Measurements from ENCODE around the gene FAM78B.

DNA sequence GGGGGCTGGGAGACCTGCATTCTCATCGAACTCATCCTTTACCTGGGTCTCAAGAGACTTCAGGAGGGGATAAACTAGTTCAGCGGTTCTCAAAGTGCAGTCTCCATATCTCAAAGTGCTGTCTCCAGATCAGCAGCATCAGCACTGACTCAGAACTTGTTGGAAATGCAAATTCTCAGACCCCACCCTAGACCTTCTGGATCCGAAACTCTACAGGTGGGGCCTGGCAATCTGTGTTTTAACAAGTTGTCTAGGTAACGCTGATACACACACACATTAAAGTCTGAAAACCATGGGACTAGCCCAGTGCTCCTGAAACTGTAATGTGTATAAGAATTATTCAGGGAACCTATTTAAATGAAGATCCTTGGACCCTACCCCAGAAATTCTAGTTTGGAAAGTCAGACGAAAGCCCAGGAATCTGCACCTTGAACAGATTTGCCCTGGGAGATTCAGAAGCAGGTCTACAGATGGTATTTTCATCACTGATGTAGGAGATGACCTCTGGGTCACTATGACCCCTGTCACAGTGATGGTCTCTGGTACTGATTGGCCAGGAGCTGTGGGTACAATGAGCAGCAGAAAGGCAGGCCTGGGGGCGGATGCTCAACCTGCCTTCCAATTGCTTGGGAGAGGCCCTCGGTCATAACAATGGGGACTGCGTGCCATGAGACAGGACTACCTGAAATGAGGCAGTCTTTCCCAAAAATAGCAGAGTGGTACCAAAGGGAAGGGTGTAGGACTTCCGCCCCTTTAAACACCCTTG lies 127.2 kb downstream of the FAM78B start:
- TF ChIP-seq HDAC6 (IDR thresholded peaks at IDR 0.05; ENCODE audit: unreplicated experiment), result no peak
- TF ChIP-seq, protein P1, sequence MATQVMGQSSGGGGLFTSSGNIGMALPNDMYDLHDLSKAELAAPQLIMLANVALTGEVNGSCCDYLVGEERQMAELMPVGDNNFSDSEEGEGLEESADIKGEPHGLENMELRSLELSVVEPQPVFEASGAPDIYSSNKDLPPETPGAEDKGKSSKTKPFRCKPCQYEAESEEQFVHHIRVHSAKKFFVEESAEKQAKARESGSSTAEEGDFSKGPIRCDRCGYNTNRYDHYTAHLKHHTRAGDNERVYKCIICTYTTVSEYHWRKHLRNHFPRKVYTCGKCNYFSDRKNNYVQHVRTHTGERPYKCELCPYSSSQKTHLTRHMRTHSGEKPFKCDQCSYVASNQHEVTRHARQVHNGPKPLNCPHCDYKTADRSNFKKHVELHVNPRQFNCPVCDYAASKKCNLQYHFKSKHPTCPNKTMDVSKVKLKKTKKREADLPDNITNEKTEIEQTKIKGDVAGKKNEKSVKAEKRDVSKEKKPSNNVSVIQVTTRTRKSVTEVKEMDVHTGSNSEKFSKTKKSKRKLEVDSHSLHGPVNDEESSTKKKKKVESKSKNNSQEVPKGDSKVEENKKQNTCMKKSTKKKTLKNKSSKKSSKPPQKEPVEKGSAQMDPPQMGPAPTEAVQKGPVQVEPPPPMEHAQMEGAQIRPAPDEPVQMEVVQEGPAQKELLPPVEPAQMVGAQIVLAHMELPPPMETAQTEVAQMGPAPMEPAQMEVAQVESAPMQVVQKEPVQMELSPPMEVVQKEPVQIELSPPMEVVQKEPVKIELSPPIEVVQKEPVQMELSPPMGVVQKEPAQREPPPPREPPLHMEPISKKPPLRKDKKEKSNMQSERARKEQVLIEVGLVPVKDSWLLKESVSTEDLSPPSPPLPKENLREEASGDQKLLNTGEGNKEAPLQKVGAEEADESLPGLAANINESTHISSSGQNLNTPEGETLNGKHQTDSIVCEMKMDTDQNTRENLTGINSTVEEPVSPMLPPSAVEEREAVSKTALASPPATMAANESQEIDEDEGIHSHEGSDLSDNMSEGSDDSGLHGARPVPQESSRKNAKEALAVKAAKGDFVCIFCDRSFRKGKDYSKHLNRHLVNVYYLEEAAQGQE (IDR thresholded peaks at IDR 0.05; ENCODE audit: low read depth, low read length), result no peak

Measured in GM12878 (cell line).